ENCODE data around the gene PTPRS.

Gene PTPRS

DNA sequence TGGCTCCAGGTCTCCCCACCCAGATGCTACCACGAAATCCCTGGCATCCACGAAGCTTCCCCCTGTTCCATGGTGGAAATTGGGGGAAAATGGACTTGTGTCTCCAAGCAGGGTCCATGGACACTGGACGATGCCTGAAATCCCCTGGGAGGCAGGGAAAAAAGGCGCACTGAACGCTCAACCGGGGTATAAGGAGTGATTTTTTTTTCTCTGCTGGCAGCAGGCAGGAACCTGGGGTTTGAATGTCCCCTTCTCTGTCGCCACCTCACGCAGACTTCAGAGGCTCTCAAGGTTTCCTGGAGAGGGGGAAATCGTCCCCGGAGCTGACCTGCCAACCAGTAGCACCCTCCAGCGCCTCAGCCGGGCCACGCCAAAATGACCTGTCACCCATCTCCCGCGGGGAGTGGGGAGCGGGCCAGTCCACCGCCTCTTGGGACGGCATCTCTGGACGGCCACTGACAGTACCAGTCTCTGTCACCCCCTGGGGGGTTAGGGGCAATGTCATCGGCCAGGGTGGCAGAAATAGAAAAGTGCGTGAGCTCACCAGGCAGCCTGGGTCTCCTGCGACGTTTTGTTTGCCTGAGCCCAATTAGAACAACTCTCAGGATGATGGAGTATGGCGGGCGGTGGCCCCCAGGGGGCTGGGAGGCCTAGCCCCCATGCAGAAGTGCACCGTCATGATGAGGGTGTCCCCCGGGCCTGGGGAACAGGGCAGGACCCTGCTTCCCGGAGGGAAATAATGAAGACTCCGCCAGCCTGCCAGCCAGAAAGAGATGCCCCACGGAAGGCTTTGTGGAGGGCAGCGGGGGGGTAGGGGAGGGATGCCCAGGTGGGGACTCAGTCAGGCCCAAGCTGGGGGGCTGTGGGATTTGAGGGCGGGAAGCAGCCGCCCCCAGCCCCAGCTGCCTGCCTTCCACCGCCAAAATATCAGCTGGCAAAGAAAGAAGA lies 2.6 kb downstream of the PTPRS start:
- Histone ChIP-seq H3K9me3 (ENCODE audit: control insufficient read depth, insufficient read depth, low read length) (no peaks in the 10 kb centered on the region), H3K4me3 (ENCODE audit: low read depth, low read length) (peak overlapping the region; percentile 73), H3K9ac (ENCODE audit: low read depth, low read length) (no peak overlapping the region), H3K27me3 (ENCODE audit: control insufficient read depth, insufficient read depth, low read length) (peaks cover 13% of the 10 kb centered on the region), H3K4me1 (ENCODE audit: control insufficient read depth, insufficient read depth, low read length) (peaks cover 6% of the 10 kb centered on the region), H3K36me3 (ENCODE audit: control insufficient read depth, insufficient read depth, low read length) (peaks cover 5% of the 10 kb centered on the region)

DNA sequence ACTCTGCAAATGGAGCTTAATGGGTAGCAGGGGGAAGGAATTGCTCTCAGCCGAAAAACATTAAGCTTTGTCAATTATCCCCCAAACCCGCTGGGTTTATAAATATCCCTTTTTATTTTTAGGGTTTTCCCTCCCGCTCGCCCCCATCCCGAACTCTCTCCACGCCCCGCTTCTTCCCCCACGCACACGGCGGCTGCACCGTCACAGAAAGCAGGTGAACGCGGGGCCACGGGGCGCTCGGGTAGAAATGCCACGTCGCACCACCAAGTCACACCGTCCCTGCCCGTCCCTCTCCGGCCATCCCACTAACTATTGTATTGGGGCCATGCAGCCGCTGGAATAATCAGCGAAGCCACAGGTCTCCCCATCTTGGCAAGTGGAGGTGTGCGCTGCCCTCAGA lies 3.5 kb downstream of the PTPRS start:
- H3K9ac ChIP-seq (ENCODE audit: low read depth, low read length) = no peak overlapping the region
- H3K9me3 ChIP-seq (ENCODE audit: control insufficient read depth, insufficient read depth, low read length) = no peaks in the 10 kb centered on the region
- H3K4me1 ChIP-seq (ENCODE audit: control insufficient read depth, insufficient read depth, low read length) = peaks cover 6% of the 10 kb centered on the region
- H3K4me3 ChIP-seq (ENCODE audit: low read depth, low read length) = no peak overlapping the region
- peaks cover 8% of the 10 kb centered on the region for H3K36me3 ChIP-seq (ENCODE audit: control insufficient read depth, insufficient read depth, low read length)
- H3K27me3 ChIP-seq (ENCODE audit: control insufficient read depth, insufficient read depth, low read length) = peaks cover 11% of the 10 kb centered on the region

DNA sequence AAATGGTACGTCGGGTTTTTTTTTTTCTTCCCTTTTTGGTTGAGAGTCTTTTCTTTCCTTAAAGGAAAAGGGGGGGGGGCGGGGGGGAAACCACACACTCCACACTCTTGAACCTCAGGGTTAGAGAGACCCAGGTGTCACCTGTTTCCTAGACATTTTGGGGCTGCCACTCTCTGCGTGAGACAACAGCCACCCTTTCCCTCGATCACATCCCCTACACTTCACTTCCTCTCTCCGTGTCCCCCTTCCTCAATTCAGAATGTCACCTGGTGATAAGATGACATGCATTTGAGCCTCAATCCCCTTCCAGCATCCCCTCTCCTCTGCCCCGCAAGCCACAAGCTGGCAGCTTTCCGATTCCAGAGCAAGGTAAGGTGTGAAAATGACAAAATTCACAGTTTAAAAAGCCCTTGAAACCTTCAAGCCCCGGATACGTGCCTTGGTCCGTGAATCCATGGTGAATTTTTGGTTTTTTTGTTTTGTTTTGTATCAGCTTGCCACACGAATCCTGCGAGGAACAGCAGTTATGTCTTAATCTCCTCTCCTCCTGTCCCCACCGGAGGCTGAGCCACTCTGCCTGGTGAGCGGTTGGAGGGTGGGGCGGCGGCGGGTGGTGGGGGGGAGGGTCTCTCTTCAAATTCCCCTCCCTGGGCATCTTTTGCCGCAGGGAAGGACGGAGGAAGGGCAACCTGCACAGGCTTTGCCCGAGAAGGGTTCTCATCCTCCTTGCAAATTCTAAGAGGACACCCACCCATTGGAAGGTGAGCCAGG lies 4.2 kb downstream of the PTPRS start:
- Histone ChIP-seq H3K4me1 (ENCODE audit: control insufficient read depth, insufficient read depth, low read length) (peaks cover 6% of the 10 kb centered on the region), H3K4me3 (ENCODE audit: low read depth, low read length) (no peak overlapping the region), H3K27me3 (ENCODE audit: control insufficient read depth, insufficient read depth, low read length) (peaks cover 4% of the 10 kb centered on the region), H3K36me3 (ENCODE audit: control insufficient read depth, insufficient read depth, low read length) (peaks cover 8% of the 10 kb centered on the region), H3K9me3 (ENCODE audit: control insufficient read depth, insufficient read depth, low read length) (no peaks in the 10 kb centered on the region), H3K9ac (ENCODE audit: low read depth, low read length) (no peak overlapping the region)

DNA sequence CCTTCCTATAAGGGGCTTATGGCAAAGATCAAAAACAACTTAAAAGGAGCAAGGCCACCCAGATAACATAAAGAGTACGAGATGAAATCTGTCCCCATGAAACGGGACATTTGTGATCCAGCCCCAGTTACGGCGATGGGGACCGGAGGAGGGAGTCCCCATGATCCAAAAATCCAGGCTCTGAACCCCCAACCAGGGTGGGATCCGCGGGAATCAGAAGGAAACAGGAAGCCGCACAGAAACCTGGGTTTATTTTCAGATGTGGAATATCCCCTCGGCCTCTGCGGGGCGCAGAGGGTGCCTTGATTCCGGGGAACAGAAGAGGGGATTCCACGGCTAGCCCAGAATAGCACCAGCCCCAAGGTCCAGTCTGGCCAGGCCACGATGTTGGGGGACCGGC lies 5.0 kb downstream of the PTPRS start:
- peaks cover 8% of the 10 kb centered on the region for H3K36me3 ChIP-seq (ENCODE audit: control insufficient read depth, insufficient read depth, low read length)
- H3K9ac ChIP-seq (ENCODE audit: low read depth, low read length) = no peak overlapping the region
- peaks cover 6% of the 10 kb centered on the region for H3K4me1 ChIP-seq (ENCODE audit: control insufficient read depth, insufficient read depth, low read length)
- H3K27me3 ChIP-seq (ENCODE audit: control insufficient read depth, insufficient read depth, low read length) = no peaks in the 10 kb centered on the region
- H3K4me3 ChIP-seq (ENCODE audit: low read depth, low read length) = no peak overlapping the region
- H3K9me3 ChIP-seq (ENCODE audit: control insufficient read depth, insufficient read depth, low read length) = no peaks in the 10 kb centered on the region

DNA sequence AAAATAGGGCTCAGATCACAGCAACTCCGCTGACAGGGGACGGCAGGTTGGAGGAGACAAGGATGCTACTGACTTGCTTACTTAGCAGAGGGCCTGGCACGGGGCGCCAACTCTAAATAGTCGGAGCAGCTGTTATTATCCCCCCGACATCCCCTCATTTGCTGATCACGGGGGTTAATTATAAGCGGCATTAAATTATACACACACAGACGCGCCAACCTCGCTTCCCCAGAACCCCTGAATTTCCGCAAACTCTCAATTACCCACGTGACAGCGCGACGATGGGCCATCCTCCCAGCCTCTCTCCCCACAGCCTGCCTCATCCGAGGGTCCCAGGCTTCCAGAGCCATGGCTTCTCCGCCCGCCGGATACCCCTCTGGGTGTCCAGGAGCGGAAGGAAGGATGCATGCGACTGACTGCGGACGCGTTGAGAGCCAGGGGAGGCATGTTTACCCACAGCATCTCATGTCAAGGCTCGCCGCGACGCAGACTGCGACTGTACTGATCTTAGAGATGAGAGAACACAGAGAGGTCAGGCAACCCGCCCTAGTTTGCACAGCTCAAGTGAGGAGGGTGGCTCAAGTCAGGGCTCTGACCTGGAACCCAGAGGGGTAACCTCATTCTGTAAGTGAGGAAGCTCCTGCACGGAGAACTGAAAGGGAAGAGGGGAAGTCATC lies 5.7 kb downstream of the PTPRS start:
- no peak overlapping the region for H3K4me3 ChIP-seq (ENCODE audit: low read depth, low read length)
- H3K36me3 ChIP-seq (ENCODE audit: control insufficient read depth, insufficient read depth, low read length) = peaks cover 8% of the 10 kb centered on the region
- H3K9me3 ChIP-seq (ENCODE audit: control insufficient read depth, insufficient read depth, low read length) = no peaks in the 10 kb centered on the region
- no peaks in the 10 kb centered on the region for H3K27me3 ChIP-seq (ENCODE audit: control insufficient read depth, insufficient read depth, low read length)
- no peak overlapping the region for H3K9ac ChIP-seq (ENCODE audit: low read depth, low read length)
- peaks cover 6% of the 10 kb centered on the region for H3K4me1 ChIP-seq (ENCODE audit: control insufficient read depth, insufficient read depth, low read length)

DNA sequence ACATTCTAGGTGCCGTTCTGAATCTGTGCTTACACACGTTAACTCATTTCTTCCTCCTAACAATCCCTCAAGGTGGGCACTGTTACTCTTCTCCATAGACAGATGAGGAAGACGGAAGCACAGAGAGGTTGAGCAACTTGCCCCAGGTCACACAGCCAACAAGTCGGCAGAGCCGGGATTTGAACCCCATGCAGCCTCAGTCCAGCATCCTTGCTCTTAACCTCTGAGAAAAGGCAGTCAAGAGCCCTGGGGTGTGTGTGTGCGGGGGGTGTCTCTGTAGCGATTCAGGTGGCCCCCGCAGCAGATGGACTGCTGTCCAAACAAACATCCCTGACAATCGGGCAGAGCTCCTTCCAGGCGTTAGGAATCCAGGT lies 6.3 kb downstream of the PTPRS start:
- H3K4me1 ChIP-seq (ENCODE audit: control insufficient read depth, insufficient read depth, low read length) = peaks cover 6% of the 10 kb centered on the region
- H3K36me3 ChIP-seq (ENCODE audit: control insufficient read depth, insufficient read depth, low read length) = peaks cover 8% of the 10 kb centered on the region
- H3K27me3 ChIP-seq (ENCODE audit: control insufficient read depth, insufficient read depth, low read length) = no peaks in the 10 kb centered on the region
- no peak overlapping the region for H3K9ac ChIP-seq (ENCODE audit: low read depth, low read length)
- H3K4me3 ChIP-seq (ENCODE audit: low read depth, low read length) = no peak overlapping the region
- no peaks in the 10 kb centered on the region for H3K9me3 ChIP-seq (ENCODE audit: control insufficient read depth, insufficient read depth, low read length)

DNA sequence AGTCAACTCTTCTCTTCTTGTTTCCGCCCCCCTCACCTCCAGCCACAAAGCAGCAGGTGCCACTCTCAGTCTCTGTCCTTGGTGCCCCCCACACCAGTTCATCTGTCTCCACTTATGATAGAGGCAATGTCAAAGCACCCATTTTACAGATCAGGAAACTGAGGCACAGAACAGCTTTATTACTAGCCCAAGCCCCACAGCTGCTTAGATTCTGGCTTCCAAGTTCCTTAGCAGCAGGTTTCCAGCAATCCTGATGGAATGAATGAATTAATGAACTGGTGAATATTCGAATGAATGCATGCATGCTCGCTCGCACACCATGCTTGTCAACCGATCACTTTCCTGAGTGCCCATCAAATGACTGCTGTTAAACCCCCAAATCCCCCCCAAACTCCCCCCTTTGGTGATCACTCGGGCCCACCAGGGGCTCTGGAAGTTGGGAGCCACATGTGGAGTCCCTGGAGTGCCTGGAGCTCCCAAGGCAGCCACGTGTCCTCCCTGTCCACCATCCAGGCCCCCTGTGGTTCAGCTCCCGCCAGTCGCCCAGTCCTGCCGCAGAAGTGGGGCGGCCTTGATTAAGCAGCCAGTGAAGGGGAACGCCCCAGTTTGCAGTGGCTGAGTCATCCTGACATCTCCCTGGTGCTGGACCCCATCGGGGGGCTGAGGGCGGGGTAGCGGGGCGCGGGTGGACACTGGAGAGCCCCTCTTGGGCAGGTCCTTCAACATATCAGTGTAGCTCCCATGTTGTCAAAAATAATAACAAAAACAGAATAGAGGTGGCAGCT lies 6.8 kb downstream of the PTPRS start:
- Histone ChIP-seq H3K36me3 (ENCODE audit: control insufficient read depth, insufficient read depth, low read length) (peaks cover 8% of the 10 kb centered on the region), H3K9ac (ENCODE audit: low read depth, low read length) (no peak overlapping the region), H3K27me3 (ENCODE audit: control insufficient read depth, insufficient read depth, low read length) (no peaks in the 10 kb centered on the region), H3K4me1 (ENCODE audit: control insufficient read depth, insufficient read depth, low read length) (peaks cover 6% of the 10 kb centered on the region), H3K9me3 (ENCODE audit: control insufficient read depth, insufficient read depth, low read length) (no peaks in the 10 kb centered on the region), H3K4me3 (ENCODE audit: low read depth, low read length) (no peak overlapping the region)

DNA sequence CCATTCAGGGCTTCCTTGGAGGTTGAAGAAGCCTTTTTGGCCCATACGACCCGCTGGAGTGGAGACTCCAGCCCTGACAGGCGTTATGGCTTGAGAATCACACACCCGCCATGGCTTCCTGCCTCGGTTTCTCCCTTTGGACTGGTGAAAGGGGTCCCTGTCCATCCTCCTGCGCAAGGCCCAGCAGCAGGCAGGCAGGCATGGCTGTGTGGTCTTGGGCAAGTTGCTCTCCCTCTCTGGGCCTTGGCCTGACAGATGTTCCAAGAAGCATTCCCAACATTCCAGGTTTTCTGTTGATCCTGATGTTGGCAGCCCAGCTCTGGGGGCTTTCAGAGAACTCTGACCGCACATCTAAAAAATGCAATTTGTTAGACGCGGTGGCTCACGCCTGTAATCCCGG lies 8.1 kb downstream of the PTPRS start:
- Histone ChIP-seq H3K36me3 (ENCODE audit: control insufficient read depth, insufficient read depth, low read length) (peaks cover 15% of the 10 kb centered on the region), H3K9me3 (ENCODE audit: control insufficient read depth, insufficient read depth, low read length) (no peaks in the 10 kb centered on the region), H3K4me1 (ENCODE audit: control insufficient read depth, insufficient read depth, low read length) (peaks cover under 1% of the 10 kb centered on the region), H3K9ac (ENCODE audit: low read depth, low read length) (no peak overlapping the region), H3K27me3 (ENCODE audit: control insufficient read depth, insufficient read depth, low read length) (no peaks in the 10 kb centered on the region), H3K4me3 (ENCODE audit: low read depth, low read length) (no peak overlapping the region)

DNA sequence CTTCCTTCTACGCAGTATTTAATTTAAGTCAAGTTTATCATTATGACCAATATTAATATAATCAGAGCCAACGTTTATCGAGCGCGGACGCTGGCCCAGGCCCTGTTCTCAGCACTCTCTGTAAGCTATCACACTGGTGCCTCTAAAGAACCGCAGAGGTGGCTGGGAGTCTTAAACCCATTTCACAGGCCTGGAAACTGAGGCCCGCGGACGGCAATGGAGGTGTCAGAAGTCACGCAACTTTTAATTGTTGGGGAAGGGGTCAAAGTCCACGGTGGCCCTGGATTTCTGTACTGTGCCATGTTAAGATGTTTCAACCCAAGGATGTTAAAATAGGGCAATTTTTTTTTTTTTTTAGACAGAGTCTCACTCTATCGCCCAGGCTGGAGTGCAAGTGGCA lies 8.8 kb downstream of the PTPRS start:
- no peak overlapping the region for H3K4me3 ChIP-seq (ENCODE audit: low read depth, low read length)

DNA sequence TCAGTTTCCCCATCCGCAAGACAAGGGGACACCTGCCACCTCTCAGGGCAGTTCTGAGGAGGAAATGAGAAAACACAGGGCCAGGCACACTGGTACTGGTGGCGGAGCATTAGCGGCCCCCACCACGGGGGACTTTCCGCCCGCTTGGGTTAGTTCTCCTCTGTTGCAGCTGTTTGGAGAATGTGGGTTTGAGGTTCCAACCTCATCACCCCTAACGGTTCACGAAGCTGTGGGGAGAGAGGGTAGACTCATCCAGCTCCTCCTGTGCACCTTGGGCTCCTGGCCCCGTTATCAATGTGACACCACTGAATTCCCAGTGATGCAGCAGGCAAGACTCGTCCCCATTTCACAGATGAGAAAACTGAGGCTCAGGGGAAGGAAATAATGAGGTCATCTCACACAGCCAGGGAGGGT lies 10.3 kb downstream of the PTPRS start:
- Histone ChIP-seq H3K9ac (ENCODE audit: low read depth, low read length) (no peak overlapping the region), H3K27me3 (ENCODE audit: control insufficient read depth, insufficient read depth, low read length) (no peaks in the 10 kb centered on the region), H3K4me3 (ENCODE audit: low read depth, low read length) (no peak overlapping the region), H3K9me3 (ENCODE audit: control insufficient read depth, insufficient read depth, low read length) (no peaks in the 10 kb centered on the region), H3K4me1 (ENCODE audit: control insufficient read depth, insufficient read depth, low read length) (no peaks in the 10 kb centered on the region), H3K36me3 (ENCODE audit: control insufficient read depth, insufficient read depth, low read length) (peaks cover 15% of the 10 kb centered on the region)

More for the DNA sequence above, 8.8 kb downstream of the PTPRS start:
- H3K4me1 ChIP-seq (ENCODE audit: control insufficient read depth, insufficient read depth, low read length) = no peaks in the 10 kb centered on the region
- peaks cover 15% of the 10 kb centered on the region for H3K36me3 ChIP-seq (ENCODE audit: control insufficient read depth, insufficient read depth, low read length)
- H3K9ac ChIP-seq (ENCODE audit: low read depth, low read length) = no peak overlapping the region
- no peaks in the 10 kb centered on the region for H3K9me3 ChIP-seq (ENCODE audit: control insufficient read depth, insufficient read depth, low read length)
- H3K27me3 ChIP-seq (ENCODE audit: control insufficient read depth, insufficient read depth, low read length) = no peaks in the 10 kb centered on the region

DNA sequence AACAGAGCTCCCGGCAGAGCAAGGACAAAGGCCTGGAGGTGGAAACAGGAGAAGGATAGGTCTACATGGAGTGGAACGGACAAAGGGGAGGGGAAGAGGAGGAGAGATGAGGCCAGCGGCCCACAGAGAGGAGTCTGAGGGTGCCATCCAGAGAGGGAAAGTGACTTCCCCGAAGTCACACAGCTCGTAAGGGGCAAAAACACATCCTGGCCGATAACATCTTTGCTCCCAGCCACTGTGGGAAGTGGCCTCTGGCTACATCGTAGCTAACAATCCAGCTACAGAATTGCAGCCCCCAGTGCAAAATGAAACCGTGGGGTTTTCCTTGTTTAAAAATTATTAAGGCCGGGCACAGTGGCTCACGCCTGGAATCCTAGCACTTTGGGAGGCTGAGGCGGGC lies 11.5 kb downstream of the PTPRS start:
- Histone ChIP-seq H3K4me3 (ENCODE audit: low read depth, low read length) (no peak overlapping the region), H3K27me3 (ENCODE audit: control insufficient read depth, insufficient read depth, low read length) (no peaks in the 10 kb centered on the region), H3K4me1 (ENCODE audit: control insufficient read depth, insufficient read depth, low read length) (no peaks in the 10 kb centered on the region), H3K9ac (ENCODE audit: low read depth, low read length) (no peak overlapping the region), H3K36me3 (ENCODE audit: control insufficient read depth, insufficient read depth, low read length) (peaks cover 15% of the 10 kb centered on the region), H3K9me3 (ENCODE audit: control insufficient read depth, insufficient read depth, low read length) (no peaks in the 10 kb centered on the region)

Data from iPS-15b (cell line).